A673 (cell line): ENCODE measurements around the gene VWDE.

Experiments used
- CTCF ChIP-seq: fragments of 300-800, 200-600 bp; sonication (generic); conservative IDR thresholded peaks from 2 replicates; pipeline ENCODE4 v1.5.1; 2017; ENCODE audit warnings: low read depth, mild to moderate bottlenecking, antibody characterized with exemption, low read length, moderate library complexity, mixed read lengths
- EZH2 ChIP-seq: fragments of 200-600 bp; sonication (generic); IDR thresholded peaks from 2 replicates; pipeline ENCODE4 v1.6.1; 2017; ENCODE audit warnings: borderline replicate concordance, low read depth, mild to moderate bottlenecking, mixed read lengths, antibody characterized with exemption, low read length; ENCODE audit not compliant: poor library complexity, severe bottlenecking

- TF ChIP-seq CTCF (peak; percentile 82), EZH2 (no peak)
These were observed 14.5 kb downstream of the VWDE start for GRCh38 chr7:12389089-12389700.
